Measurements from ENCODE around the gene AIPL1. TPM values are rescaled to one million over a fixed set of nuclear protein-coding genes. Genes with fewer than 3 reads are reported as not detected.

AIPL1 gene
- total RNA-seq, 1 donor from 2014 or later, result 0.31 TPM

DNA sequence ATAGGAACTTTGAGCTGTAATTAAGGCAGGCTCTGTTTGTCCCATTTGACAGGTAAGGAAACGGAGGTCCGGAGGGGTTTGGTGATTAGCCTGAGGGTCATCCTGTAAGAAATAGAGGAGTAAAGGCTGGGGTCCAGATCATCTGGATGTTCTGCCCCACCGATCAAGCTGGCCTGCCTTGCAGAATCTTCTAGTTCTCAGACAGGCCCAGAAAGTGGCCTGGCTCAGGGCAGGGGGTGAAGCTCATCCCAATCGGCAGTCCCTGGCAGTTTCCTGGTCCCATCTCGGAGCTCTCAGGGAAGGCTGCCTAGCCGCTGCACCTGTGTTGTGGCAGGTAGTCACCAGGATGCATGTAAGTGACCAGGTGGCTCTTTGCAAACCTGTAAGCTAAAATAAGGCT, 13.6 kb upstream of the AIPL1 start:
- no peak for DNase-seq

GRCh38 chr17:6446516-6447100, 11.7 kb upstream of the AIPL1 start:
- no peak for DNase-seq

DNA sequence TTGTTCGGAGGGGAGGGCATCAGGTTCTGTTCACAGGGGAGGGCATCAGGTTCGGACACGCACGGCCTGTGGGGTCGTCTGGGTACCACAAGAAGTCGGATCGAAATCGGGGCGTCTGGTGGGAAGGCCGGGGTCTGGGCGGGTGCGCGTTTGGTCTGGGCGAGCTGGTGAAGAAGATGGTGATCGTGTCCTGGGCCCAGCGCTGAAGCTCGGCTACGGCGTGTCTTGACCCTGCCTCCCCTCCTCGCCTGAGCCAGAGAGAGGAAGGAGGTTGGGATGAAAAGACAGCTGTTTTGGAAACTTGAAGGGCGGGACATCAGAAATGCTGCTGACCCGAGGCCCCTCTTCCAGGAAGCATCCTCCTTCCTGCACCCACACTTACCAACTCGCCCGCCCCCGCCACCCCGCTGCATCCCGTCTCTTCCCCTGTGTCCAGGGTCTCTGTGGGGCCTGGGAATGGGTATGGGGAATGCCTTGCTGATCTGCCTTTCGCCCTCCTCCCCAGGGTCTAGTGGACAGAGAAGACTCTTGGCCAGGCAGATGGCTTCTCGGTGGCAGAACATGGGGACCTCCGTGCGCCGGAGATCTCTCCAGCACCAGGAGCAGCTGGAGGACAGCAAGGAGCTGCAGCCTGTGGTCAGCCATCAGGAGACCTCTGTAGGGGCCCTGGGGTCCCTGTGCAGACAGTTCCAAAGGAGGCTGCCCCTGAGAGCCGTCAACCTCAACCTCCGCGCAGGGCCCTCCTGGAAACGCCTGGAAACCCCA, 9.8 kb upstream of the AIPL1 start:
- no peak for DNase-seq

GRCh38 chr17:6443692-6444570, 9.0 kb upstream of the AIPL1 start, which contains the start of gene PIMREG:
Gene PIMREG (plus strand): TSS chr17:6444455. CDS start chr17:6445111, 656 bp downstream.
- peak; percentile 98 for DNase-seq

DNA sequence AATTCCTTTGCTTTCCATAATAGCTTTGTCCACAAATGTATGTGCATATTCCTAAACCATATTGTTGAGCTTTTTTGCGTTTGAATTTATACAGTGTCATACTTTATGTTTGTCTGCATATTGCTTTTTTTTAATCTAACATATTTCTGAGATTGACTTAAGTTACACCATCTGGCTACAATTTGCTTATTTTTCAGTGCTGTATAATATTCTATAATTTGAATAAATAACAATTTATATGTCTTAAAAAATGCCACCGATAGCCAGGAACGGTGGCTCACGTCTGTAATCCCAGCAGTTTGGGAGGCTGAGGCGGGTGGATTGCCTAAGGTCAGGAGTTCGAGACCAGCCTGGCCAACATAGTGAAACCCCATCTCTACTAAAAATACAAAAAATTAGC, 7.9 kb upstream of the AIPL1 start:
- no peak for DNase-seq

- DNase-seq, result no peak
Observed at GRCh38 chr17:6439951-6440350, 5.0 kb upstream of the AIPL1 start.

DNA sequence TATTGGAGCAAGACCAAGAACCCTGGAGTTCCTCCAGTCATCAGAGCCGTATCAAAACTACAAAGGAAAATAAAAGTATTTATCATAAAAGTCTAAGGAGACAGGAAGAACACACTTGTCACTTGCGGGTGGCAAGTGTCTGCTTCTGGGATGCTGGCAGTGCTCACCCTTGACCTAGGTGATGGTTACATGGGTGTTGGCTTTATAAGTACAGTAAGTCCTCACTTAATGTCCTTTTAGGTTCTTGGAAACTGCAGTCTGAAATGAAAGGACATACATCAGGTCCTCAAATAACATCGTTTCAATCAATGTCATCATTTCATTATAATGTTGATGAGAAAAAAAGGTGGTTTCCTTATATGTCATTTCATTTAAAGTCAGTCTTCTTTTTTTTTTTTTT, 3.0 kb upstream of the AIPL1 start:
- DNase-seq, result no peak

GRCh38 chr17:6437466-6437865, 2.5 kb upstream of the AIPL1 start:
- no peak for DNase-seq

GRCh38 chr17:6435968-6436367, 1.0 kb upstream of the AIPL1 start:
- DNase-seq, result peak; percentile 81

DNA sequence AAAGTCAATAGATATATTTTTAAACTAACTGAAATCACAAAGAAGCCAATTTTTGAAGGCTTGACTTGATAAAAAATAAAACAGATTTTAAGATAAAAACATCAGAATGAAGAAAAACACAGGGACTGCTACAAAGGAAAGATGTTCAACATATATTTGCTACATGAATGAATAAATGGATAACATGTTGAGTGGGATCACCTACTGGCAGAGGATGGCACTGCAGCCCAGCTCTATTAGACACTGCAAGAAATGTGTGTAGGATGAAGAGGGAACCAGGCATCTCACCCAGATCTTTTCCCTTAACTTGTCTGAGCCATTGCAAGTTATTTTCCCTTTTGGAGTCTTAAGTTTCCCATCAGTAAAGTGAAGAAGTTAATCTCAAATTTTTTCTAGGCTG, 4.2 kb downstream of the AIPL1 start:
- no peak for DNase-seq

DNA sequence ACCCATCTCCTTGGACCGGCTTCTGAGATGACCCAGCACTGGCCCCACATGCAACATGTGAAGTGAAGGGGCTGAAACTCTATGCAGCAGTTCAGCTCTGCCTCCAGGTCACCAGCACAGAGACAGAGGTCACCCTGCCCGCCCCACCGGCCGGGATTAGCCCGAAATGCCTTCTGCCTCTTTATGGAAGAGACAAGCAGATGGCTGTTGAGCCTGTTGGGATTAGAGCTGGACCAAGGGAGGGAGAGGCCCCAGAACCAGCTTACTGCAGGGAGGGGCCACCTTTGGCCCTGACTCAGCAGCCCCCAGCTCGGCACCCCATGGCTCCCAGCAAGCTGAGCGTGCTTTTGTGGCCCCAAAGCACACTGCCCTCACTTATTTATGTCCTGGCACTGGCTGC, 5.7 kb downstream of the AIPL1 start:
- no peak for DNase-seq

- no peak for DNase-seq
Observed at GRCh38 chr17:6428207-6428965, 6.5 kb downstream of the AIPL1 start.

DNA sequence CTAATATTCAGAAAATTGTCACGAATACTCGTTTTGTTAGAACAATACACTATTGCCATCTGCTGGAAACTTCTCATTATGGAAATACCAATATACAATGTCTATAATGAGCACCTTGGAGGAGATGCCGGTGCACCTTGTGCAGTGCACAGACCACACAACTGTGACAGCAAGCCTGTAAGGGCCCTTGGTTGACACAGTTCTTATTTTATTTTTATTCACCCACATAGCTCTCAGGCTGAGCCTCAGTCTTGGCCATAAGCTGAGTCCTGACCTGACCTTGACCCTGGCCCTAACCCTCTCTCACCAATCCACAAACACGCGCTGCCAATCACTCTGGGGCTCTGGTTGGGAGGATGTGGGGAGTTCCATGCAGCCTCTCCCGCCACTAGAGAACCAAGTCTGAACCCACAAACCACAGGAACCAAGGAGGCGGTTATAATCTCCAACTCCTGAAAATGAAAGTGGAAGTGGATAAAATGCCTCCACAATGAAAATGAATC, 7.6 kb downstream of the AIPL1 start:
- no peak for DNase-seq

GRCh38 chr17:6426356-6427101, 8.4 kb downstream of the AIPL1 start:
- DNase-seq, result no peak

GRCh38 chr17:6425407-6425806, 9.5 kb downstream of the AIPL1 start:
- no peak for DNase-seq

GRCh38 chr17:6423931-6424330, 11.0 kb downstream of the AIPL1 start:
- DNase-seq, result no peak

GRCh38 chr17:6422654-6423241, 12.2 kb downstream of the AIPL1 start:
- no peak for DNase-seq

DNA sequence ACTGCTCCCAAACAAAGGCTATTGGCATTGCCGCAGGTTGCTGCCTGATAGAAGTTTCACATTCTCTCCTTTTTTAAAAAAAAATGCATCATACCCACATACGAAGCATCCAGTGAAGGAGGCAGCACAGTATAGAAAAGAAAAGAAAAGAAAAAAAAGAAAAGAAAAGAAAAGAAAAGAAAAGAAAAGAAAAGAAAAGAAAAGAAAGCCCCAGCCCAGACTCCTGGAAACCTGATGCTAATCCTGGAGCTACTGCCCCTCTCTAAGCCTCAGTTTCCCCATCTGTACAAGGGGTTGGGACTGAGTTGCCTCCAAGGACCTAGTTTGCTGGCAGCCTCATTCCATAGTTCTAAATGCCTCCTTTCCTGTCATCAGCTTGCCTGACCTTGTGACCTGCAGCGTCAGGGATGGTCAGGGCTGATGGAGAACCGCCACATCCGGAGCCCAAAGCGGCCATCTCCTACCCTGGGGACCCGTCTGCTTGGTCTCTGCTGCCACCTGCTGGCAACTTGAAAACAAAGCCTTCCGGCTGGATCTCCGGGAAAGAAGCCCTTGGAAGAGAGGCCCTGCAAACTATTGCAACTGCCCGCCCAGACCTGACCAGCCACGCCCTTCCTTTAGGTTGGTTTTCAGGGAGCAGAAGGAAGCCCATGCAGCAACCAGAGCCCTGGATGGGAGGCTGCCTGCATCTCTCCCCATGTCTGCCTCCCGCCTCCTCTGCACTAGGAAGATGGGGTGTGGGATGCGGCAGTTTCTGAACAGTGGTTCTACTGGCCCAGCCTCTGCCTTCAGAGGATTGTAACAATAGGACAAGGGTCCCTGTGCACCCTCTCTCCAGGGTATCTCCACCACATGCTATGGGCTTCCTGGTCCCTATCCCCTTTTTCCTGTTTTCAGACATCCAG, 13.0 kb downstream of the AIPL1 start:
- peak; percentile 90 for DNase-seq

DNA sequence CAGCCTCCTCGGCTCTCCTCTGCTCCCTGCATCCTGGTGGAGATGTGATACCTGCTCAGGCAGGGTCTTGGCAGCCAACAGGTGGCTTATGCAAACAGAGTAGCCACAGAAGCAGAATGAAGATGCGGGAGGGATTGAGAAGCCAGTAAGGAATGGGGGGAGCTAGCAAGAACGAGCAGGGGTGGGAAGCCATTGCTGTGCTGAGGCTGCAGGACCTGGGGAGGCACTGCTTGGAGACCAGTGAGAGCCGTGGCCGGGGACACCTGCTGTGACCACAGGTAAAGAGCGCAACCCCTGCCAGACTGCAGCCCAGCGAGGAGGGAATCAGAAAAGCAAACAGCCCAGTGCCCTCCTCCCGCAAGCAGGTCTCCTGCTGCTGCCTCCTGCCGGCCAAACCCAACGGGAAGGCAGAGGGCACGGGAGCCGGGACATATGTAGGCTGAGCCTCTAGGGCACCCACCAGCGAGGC, 14.7 kb downstream of the AIPL1 start:
- DNase-seq, result no peak

DNA sequence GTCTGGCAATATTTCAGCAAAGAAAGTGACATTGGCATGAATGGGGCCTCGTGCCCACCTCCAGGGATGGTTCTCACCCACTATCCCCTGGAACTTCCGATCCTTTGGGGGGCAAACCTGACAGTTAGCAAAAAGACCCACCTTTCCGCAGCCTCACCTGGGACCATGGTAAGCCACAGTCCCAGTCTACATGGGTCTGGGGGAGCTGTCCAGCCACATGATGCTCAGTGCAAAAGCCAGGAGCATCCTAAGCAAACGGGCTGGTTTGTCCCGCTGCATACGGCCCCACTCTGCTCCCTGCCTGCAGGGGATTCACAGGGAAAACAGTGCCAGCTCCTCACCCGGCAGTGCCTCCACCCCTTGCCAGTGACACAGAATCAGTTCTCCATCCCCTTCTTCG, 19.3 kb downstream of the AIPL1 start:
- DNase-seq, result no peak

Data from tongue (tissue), 2 donors.